Measurements from ENCODE around the gene TXNIP.

TXNIP gene

DNA sequence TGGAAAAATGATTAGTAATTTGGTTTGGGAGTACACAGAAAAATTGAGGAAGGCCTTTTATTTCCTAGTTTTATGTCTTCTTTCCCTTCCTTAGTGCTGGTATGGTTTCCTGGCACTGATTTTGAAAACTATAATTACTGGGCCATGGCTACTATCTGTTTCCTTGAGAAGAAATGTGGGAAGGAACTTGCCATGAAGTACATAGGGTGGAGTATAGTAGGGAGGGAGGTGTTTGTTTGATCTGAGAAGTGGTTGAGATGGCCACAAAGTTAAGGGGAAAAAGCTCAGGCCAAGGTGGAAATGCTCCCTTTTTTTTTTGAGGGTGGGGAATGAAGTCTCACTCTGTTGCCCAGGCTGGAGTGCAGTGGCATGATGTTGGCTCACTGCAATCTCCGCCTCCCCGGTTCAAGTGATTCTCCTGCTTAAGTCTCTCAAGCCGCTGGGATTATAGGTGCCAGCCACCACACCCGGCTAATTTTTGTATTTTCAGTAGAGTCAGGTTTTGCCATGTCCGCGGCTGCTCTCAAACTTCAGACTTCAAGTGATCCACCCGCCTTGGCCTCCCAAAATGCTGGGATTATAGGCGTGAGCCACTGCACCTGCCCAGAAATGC is 13.9 kb upstream of the TXNIP start:
- no peak for DNase-seq

DNA sequence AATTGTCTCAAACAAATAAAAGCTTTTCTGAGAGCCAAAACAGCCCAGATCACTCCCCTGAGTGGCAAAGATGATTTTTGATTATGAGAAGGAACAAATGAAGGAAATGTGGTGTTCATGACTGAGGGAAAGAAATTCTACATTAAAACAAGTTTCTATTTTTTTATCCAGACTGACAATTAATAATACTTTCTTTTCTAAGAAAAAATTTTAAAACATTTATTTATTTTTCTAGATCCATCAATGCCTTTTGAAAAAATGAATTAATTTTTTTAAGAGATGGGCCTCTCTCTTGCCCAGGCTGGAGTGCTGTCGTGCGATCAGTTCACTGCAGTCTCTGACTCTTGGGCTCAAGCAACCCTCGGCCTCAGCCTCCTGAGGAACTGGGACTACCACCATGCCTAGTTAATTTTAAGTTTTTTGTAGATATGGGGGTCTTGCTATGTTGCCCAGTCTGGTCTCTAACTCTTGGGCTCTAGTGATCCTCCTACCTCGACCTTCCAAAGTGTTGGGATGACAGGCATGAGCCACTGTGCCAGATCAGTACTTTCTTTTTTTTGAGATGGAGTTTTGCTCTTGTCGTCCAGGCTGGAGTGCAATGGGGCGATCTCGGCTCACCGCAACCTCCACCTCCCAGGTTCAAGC is 11.2 kb upstream of the TXNIP start:
- no peak for DNase-seq

DNA sequence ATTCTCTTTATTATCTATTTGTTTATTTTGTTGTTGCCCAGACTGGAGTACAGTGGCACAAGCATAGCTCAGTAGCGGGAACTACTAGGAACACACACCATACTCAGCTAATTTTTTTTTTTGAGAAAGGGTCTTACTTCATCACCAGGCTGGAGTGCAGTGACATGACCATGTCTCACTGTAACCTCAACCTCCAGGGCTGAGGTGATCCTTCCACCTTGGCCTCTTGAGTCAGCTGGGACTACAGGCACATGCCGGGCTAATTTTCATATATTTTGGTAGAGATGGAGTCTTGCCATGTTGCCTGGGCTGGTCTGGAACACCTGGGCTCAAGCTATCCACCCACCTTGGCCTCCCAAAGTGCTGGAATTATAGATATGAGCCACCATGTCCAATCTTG is 5.3 kb upstream of the TXNIP start:
- no peak for DNase-seq

DNA sequence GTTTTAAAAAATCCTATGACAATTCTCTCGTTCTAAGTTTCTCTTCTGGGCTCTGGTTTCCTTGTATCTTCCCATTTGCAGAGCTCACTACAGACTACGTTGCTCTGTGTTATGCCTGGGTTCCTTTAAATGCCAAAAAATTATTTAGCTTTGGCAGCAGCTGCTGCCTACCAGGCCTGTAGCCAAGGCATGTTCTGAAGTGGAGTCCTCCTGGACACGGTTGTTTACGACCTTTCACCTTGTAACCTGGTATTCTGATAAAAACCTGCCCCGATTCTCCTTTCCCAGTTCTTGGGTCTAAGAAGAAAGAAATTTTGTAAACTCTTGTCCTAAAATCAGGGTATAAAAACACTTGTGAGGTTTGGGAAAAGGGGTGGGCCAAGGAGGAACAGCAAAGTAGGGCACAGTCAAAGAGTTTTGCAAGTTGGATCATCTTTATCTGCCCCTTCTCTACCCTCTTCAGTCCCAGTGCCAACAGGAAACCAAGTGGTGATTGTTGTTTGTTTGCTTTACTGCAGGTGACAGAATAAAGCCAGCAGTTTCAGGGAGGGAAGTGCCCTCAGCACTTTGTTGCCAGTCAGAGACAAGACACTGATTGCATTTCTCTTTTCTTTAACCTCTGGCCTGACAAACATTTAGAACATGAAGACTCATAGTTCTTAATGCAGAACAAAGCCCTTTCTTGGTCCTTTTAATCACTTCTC is 3.1 kb upstream of the TXNIP start:
- DNase-seq, result peak; percentile 97

DNA sequence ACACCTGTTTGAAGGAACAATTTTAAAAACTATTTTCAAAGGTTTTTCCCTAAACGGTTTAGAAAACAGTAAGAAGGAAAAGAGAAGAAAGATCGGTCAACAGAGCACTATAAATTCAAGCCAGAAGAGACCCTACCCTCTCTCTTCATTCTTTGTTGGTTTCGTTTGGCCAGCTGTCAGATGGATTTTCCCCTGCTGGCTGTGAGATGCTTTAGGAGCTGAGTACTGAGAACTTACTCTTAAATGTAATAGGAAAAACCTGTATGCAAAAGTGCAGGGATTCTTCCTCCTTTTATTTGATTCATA is 1.3 kb upstream of the TXNIP start:
- peak; percentile 56 for DNase-seq

DNA sequence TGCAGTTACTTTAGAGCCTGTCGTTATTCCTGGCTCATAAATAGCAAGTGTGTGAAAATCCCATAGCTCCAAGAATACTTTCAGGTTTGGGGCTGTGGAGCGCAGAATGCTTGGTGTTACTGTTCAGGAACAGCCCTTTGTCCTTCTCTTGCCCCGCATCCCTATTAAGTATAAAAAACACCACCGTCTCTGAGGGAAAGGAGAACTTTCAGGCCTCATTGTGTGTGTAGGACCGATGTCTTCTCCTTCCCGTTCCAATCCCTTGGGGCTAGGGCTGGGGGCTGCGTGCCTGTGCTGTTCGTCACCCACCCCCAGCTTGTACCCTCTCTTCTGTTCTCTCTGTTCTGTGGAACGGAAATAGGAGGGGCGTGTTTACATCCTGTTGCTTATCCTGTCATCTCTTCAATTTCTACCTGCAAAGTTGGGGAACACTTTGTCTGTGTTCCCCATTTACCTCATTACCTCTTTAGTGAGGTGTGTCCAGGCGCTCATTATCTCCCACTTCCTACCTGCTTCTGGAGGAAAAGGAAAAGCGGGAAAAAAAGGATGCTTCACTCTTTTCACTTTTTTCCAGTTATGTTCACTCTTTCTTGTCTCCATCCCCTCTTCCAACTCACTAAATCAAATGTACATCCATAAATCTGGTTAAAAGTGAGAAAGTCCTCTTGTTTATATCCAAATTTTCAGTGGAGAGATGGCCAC is 788 bp upstream of the TXNIP start:
- DNase-seq, result peak; percentile 61

DNA sequence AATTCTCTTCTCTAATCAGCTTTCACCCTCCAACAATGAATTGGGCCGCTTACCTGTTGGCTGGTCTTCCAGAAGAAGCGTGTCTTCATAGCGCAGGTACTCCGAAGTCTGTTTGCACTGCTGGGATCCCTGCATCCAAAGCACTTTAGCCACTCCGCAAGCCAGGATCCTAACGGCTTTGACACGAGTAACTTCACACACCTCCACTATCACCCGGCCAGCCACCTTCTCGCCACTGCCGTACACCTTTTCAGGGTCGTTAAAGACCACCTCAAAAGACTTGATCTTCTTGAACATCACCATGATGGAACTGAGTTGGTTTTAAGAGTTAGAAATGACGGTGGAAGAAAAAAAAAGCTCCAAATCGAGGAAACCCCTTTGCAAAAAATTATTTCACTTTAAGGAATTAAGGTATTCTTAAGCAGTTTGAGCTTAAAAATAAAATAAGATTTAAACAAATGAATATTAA is 381 bp downstream of the TXNIP start:
- DNase-seq, result peak; percentile 45

DNA sequence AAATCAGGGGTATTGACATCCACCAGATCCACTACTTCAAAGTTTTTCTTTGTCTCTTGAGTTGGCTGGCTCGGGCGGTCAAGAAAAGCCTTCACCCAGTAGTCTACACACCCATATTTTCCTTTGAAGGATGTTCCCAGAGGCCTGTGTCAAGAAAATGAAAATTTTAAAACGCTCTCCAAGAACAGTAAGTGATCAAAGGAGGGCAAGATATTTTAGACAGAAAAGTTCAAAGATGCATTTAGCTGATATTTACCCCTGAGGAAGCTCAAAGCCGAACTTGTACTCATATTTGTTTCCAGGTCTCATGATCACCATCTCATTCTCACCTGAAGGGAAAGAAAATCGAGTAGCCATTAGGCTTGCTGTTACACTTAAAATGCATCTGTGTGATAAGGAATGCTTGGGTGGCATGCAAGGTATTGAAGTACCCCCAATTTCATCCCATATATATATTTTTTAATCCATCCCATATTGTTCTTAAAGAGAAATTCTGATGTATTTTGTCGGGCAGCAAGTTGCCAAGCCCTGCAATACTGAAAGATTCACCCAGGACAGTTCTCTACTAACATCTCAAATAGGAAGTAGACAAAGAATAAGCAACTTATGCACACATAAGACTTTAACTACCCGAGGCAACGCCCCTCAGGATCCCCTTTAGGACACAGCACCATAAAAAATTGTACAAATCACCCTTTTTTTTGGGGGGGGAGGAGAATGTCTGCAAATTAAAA is 1.1 kb downstream of the TXNIP start:
- DNase-seq, result no peak

DNA sequence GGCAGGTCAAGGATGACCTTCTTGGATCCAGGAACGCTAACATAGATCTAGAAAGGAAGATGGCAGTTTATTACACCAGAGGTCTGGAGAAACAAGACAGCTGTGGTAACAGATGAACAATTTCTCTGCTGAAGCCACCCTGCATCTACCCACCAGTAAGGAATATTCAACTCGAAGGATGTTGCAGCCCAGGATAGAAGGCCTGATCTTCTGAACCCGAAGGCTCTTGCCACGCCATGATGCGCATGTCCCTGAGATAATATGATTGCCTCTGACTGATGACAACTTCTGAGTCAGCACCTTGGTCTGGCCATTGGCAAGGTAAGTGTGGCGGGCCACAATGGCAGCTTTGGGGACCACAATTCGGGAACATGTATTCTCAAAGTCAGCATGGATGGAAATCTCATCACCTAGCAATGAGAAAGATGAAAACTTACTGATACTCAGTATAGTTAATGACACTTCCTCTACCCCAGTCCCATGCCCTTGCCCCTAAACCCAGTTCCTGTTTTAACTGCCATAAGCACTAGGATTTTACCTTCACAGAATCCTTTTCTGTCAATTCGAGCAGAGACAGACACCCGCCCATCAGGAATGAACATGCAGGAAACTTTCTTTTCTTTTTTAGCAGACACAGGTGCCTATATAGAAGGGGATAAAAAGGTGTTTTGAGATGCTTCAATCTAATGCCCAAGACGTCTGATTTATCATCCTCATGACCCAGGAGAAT is 1.8 kb downstream of the TXNIP start:
- no peak for DNase-seq

DNA sequence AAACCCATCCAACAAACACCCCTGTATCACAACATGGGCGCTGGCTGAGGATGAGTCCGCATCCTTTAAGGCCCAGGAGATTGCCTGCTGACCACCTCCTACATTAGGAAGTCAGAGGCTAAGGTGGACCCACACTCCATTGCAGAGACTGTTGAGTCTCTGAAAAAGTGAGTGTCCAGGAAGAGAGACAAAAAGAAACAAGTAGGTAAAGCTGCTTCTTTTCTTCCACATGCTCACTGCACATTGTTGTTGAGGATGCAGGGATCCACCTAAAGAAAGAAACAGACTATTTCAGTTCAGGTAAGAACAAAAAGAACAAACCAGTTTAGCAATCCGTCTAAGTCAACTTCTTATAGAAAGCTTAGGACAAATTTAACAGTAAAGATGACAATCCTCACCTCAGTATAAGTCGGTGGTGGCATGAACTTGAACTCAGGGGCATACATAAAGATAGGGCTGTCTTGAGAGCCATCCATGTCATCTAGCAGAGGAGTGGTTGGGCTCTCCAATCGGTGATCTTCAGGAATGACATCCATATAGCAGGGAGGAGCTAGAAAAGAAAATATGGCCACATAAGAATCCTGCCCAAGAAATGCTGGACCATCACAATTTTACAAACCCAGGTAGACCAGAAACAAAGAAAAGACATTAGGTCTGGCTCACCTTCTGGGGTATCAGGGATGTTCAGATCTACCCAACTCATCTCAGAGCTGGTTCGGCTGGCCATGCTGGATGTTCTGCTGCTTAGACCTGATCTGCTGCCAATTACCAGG is 2.6 kb downstream of the TXNIP start:
- DNase-seq, result no peak

DNA sequence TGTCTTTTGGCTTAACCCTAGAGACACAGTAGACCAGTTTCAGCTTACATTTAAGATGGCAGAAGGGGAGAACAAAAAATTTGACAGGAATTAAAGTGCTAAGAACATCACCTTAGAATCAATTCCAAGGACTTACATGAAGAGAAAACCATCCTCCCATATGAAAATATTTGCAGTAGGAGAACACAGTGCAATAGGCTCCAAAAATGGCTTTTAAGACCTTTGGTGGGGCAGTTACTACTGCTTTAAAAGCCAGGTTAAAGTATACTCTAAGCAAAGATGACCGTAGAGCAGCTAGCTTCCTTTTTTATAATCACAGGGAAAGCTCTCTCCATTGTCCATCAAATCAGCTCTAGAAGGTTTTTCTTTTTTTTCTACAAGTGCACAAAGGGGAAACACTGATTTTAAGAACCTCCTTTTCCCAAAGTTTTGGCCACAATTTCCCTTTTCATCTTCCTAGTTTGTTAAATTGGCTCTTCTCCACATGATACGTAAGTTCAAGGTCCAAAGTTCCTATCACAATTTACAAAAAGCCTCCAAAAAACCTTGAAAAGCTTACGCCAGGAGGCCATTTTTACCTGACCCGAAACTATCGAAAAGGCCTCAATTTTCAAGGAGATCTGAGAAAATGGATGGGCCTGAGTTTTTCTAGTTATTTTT is 3.3 kb downstream of the TXNIP start:
- DNase-seq, result no peak

DNA sequence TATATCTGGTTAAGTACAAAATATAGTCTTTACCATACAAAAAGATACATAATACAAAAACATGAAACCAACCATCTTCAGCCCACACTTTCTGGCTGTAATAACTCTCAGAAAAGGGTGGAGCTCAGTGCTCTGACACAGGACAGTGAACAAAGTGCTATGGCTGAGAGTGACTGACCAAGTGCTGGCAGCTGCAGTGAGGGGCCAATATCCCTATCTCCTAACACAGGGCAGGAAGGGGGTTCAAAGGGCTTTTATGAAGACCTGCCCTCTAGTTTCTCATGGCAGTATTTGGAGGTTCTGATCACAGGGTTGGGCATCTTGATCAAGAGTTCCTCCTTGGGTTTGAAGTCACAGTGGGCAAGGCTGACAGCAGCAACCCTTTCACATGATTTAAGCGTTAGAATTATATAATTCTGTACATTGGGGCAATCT is 3.9 kb downstream of the TXNIP start:
- no peak for DNase-seq

DNA sequence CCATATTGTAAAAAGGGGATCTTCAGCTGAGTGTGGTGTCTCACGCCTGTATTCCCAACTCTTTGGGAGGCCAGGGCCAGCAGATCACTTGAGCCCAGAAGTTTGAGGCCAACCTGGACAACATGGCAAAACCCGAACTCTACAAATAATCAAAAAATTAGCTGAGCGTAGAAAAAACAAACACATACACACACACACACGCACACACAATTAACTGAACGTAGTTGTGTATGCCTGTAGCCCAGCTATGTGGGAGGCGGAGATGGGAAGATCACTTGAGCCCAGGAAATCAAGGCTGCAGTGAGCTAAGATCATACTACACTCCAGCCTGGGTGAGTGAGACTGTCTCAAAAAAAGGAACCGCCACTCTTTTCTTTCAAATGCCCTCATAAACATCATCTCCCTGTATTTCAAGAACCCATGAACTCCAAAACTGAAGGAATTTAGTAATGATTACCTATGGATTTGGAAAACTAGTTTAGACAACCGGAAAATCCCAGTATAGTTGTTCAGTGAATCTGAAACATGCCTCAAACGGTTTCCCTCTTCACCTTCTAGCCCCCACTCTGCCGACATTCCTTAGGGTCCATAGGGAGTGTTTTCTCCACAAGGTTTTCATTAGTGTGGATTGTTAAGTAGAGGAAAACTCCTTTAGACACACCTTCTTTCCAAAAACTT is 4.5 kb downstream of the TXNIP start:
- no peak for DNase-seq

DNA sequence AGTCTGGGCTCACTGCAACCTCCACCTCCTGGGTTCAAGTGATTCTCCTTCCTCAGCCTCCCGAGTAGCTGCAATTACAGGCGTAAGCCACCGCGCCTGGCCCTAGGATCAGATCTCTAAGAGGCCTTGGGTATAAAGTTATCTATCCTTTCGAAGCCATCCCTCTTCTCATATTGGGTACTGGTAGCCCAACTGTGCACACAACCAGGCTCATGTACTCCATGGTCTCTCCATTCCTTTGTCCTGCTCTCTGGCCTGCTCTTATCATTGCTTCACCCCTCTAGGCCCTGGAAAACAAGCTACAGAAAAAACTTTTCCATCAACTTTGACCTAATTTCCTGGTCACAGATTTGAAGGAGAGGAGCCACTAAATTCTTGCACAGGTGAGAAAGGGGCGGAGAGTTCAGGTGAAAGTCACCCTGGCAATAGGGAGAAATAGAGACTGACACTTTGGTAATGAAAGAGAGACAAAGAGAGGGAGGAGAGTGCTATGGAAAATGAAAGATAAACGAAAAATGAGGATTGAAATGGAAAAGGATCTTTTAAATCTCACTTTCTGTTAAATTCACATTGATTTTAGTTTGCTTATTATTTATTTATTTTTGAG is 6.0 kb downstream of the TXNIP start:
- peak; percentile 39 for DNase-seq

DNA sequence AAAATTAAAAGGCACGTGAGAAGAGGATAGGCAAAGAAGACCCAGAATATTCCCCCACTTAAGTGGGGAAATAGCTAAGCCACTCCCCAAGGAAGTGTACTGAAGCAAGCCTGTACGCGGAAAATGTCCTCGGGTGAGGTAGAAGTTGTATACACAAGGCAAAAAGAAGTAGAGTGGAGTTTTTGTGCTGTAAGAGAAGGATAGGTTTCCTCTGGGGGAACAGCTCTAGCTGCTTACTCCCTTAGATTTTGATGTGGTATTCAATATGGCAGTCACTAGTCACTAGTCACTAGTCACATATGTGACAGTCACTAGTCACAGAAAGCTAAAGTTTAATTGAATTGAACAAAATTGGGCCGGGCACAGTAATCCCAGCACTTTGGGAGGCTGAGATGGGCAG is 7.6 kb downstream of the TXNIP start:
- DNase-seq, result no peak

DNA sequence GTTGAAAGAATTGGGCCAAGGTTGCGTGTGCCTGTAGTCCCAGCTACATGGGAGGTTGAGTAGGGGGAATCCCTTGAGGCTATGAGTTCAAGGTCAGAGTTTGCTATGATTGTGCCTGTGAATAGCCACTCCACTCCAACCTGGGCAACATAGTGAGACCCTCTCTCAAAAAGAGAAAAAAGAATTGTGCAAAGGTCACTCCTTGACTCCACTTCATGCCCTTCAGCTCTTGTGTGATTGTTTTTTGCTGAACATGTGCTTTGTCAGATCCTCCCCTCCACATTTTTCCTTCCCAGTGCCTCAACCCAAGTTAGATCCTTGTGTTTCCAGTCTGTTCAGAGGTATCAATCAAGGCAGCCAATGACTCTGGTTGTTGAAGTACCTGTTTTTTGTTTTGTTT is 8.5 kb downstream of the TXNIP start:
- DNase-seq, result no peak

DNA sequence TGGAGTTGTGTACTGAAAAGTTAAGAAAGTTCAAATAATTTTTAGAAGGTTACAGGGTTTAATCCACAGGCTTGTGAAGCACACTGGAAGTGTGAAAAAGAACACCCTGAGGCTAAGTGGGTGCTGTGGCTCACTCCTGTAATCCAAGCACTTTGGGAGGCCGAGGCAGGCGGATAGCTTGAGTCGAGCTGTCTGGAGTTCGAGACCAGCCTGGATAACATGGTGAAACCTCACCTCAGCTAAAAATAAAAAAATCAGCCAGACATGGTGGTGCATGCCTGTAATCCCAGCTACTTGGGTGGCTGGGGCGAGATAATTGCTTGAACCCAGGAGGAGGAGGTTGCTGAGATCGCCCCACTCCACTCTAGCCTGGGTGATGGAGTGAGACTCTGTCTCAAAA is 9.8 kb downstream of the TXNIP start:
- DNase-seq, result no peak

DNA sequence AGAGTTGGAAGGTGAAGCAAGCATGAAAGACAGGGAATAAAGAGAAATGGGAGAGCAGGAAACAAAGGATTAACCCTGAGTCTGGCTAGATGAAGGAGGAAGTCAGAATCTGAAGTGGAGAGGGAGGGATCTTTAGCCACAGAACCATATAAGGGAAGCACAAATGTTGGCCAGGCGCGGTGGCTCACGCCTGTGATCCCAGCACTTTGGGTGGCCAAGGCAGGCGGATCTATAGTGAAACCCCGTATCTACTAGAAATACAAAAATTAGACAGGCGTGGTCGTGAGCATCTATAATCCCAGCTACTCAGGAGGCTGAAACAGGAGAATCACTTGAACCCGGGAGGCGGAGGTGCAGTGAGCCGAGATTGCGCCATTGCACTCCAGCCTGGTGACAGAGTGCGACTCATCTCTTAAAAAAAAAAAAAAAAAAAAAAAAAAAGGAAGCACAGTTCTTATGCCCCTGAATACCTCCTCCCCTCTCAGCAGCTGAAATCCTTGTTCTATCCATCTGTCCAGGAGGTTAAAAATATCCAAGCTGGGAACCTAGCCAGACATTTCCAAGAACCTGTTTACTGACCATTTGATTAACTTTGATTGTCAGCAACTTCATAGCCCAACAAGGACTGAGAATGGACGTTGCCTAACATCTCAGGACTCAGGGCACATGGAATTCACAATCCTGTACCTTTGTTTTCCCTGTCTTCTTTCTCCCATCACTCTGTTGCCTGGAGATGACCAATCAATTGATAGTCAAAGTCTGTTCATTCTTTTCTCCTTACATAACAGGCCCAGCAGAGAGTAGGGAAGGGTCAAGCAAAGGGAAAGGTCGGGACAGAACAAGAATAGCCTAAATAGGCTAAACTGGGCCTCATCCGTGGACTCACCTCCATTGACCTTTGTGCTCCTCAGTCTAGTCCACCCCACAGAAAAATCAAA is 10.6 kb downstream of the TXNIP start:
- peak; percentile 59 for DNase-seq

DNA sequence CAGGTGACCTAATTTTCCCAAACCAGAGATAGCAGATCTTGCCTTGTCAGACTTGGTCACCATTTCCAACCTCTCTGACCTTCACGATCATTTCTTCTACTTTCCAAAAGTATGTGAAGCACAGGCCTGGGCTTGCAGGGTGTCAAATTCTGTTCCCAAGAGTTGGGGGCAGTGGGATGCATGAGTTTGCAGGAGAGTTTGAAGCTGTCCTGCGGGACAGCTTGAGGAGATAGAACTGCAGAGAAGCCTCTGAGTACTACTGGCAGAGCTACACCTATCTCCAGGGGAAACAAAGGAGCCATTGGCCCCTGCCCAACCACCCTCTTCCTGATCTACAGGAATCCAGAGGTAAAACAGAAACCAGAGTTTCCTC is 11.3 kb downstream of the TXNIP start:
- no peak for DNase-seq

All from NCI-H1092 treated with DMSO at 0.1 percent for 48 hours (cell line).